Cardiac fibroblast (primary cell): Measurements from ENCODE around the gene PRPS2.

Source experiments
- DNase-seq, 2 donors: peaks; one replicate each; pipeline versions ENCODE4 v3.0.0 to v3.0.0-alpha.2; 2010; ENCODE audit warnings: low read depth in 2 of 2
- H3K4me3 ChIP-seq, 2 donors: replicated peaks in 1 of 2; 1 replicate in 1 of 2; 2 replicates in 1 of 2; pipeline ENCODE4 v1.5.1; 2011; ENCODE audit warnings: low read depth in 2 of 2, low read length in 2 of 2, mild to moderate bottlenecking in 2 of 2, moderate library complexity in 1 of 2
- TF ChIP-seq, protein P1 (sequence below): IDR thresholded peaks from one replicate; pipeline ENCODE4 v1.5.1; 2011; ENCODE audit warnings: low read depth, mild to moderate bottlenecking, low read length, inconsistent platforms

Gene PRPS2

GRCh38 chrX:12768491-12768890 lies 22.7 kb upstream of the PRPS2 start:
- DNase-seq, result no peak
- no peak overlapping the region for H3K4me3 ChIP-seq
- TF ChIP-seq, protein P1, sequence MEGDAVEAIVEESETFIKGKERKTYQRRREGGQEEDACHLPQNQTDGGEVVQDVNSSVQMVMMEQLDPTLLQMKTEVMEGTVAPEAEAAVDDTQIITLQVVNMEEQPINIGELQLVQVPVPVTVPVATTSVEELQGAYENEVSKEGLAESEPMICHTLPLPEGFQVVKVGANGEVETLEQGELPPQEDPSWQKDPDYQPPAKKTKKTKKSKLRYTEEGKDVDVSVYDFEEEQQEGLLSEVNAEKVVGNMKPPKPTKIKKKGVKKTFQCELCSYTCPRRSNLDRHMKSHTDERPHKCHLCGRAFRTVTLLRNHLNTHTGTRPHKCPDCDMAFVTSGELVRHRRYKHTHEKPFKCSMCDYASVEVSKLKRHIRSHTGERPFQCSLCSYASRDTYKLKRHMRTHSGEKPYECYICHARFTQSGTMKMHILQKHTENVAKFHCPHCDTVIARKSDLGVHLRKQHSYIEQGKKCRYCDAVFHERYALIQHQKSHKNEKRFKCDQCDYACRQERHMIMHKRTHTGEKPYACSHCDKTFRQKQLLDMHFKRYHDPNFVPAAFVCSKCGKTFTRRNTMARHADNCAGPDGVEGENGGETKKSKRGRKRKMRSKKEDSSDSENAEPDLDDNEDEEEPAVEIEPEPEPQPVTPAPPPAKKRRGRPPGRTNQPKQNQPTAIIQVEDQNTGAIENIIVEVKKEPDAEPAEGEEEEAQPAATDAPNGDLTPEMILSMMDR, result no peak

- peak; percentile 40 to 53 for DNase-seq
- TF ChIP-seq, protein P1, result peak; percentile 23
- no peak overlapping the region for H3K4me3 ChIP-seq
Measured at GRCh38 chrX:12770440-12770839, 20.8 kb upstream of the PRPS2 start.

- peak; percentile 58 to 66 for DNase-seq
- no peak overlapping the region for H3K4me3 ChIP-seq
- TF ChIP-seq, protein P1, result peak; percentile 79
Measured at GRCh38 chrX:12771445-12772069, 19.7 kb upstream of the PRPS2 start.

- TF ChIP-seq, protein P1, result no peak
- no peak overlapping the region for H3K4me3 ChIP-seq
- no peak for DNase-seq
Measured at GRCh38 chrX:12777670-12778069, 13.5 kb upstream of the PRPS2 start.

DNA sequence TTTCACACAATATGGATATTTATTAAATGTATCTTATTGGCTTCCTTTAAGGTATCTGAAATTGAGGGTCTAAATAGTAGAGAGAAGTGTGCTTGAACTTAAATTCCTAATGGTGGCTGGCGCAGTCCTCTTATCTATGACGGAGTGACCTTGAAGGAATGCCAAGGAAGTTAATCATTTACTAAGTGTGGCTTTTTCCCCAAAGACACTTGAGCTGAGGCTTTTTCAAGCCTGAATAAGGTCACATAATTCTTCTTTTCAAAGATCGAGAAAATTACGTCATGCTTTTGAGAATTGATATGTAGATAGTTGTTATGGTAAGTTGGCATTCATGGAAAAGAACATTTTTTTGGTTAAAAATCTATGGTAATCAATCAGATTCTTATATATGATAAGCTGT lies 11.7 kb upstream of the PRPS2 start:
- H3K4me3 ChIP-seq, result no peak overlapping the region
- peak; percentile 8 to 33 for DNase-seq
- TF ChIP-seq, protein P1, result no peak

- no peak overlapping the region for H3K4me3 ChIP-seq
- no peak for DNase-seq
- TF ChIP-seq, protein P1, result no peak
Measured at GRCh38 chrX:12788645-12789044, 2.6 kb upstream of the PRPS2 start.

DNA sequence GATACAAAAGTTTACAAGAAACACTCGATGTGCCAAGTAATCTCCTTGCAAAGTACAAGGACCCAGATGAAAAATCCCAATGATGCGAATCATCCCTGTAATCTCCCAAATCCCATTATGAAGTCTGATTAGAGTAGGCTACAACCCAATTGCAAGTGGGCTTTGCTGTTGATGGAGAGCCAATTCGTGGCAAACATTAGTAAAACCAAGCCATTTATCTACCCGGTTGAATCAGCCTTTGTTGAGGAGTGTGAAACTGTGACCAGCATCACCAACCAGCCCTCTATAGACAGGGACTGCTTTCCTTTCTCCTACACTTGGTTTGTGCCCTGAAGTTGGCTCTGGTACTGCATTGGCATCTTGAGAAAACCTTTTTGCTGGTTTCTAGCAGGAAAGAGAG lies 1.2 kb upstream of the PRPS2 start:
- H3K4me3 ChIP-seq, result no peak overlapping the region
- no peak for DNase-seq

More for the DNA sequence above, 1.2 kb upstream of the PRPS2 start:
- TF ChIP-seq, protein P1, result no peak
